ENCODE data around the gene GJC1.

GRCh38 chr17:44879376-44879775, 49.3 kb upstream of the GJC1 start:
- TF ChIP-seq CTCF (IDR thresholded peaks at IDR 0.05; ENCODE audit: extremely low read depth in 1 of 2, insufficient read depth in 1 of 2, low read depth in 1 of 2, low read length in 2 of 2): no peak
- TF ChIP-seq, protein P1, sequence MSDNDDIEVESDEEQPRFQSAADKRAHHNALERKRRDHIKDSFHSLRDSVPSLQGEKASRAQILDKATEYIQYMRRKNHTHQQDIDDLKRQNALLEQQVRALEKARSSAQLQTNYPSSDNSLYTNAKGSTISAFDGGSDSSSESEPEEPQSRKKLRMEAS (IDR thresholded peaks at IDR 0.05; ENCODE audit: insufficient read depth, insufficient read length): no peak
- TF ChIP-seq JUN (IDR thresholded peaks at IDR 0.05; ENCODE audit: borderline replicate concordance, insufficient read depth, insufficient read length, low read depth): no peak
- no peak for TF ChIP-seq POLR2AphosphoS5 (IDR thresholded peaks at IDR 0.05; ENCODE audit: insufficient read depth, low read depth, low read length)
- TF ChIP-seq POLR2A (IDR thresholded peaks at IDR 0.05; ENCODE audit: low read depth, low read length): no peak
- no peak for TF ChIP-seq EZH2 (IDR thresholded peaks at IDR 0.05; ENCODE audit: borderline replicate concordance, low read depth, low read length, severe bottlenecking)
- TF ChIP-seq MYC (IDR thresholded peaks at IDR 0.05; ENCODE audit: low read depth, low read length): no peak
- no peak for TF ChIP-seq FOS (IDR thresholded peaks at IDR 0.05; ENCODE audit: borderline replicate concordance, insufficient read depth, low read length)
- TF ChIP-seq GATA2 (IDR thresholded peaks at IDR 0.05; ENCODE audit: insufficient read depth, insufficient read length, low read depth, low read length): no peak
